HG03196 (cell line): ENCODE results near the gene ADAMTS12.

Experiments
- ATAC-seq: cut with Tn5 transposase; IDR thresholded peaks from one replicate; pipeline ENCODE4 v1.9.1; 2021; ENCODE audit not compliant: unreplicated experiment

The ADAMTS12 gene

DNA sequence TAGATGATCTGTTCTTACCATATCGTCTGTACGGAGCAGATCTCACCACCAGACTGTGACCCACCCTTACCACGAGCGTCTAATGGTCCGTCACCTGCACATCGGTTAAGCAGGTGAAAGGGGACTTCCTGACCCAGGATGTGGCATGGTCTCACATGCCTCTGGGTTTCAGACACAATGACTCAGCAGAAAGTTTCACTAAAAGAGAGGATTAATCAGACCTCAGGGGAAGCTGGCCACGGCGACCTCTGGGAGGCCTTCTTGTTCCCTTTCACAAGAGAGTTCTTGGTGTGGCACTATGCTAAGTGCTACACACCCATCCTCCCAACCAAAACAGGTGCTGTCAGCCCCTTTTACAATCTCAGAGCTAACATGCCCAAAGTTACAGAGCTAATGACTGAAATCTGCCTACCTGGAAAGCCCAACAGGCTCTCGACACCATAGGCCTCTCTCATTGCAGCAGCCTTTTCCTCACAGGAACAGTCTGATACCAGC lies 41.6 kb downstream of the ADAMTS12 start:
- ATAC-seq = peak; percentile 94

DNA sequence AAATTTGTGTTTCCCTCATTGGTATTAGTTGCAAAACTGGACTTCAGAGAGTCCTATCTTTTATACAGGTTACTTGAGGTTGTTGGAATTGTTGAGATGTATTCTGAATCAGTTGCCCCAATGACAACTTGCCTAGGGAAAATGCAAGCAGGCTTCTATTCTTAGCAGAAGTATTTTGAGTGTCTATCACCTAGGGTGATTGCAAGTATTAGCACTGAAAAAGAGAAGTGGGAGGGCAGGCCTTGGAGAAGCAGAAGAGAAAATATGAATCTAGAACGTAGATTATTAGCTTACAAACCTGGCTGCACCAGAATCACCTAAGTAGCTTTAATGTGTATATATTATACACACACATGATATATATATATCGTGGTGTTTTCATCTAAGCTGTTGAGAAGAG lies 43.2 kb downstream of the ADAMTS12 start:
- ATAC-seq = no peak

DNA sequence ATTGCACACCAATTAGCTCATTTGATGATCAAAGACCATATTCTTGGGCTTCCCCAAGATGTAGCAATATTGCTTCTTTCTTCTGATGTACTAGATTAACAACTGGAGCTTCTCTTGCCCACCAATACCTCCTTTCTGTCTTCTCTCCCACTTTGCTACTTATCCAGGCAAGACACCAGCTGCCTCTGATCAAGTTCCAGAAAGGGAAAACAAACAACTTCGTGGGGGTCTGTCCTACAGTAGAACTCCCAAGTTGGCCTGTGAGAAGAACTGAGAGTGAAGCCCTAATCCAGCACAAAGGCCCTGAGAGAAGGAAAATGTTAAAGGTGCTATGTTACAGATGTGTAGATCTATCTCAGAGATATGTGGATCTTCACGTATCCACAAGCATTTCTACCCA lies 44.9 kb downstream of the ADAMTS12 start:
- ATAC-seq = no peak

DNA sequence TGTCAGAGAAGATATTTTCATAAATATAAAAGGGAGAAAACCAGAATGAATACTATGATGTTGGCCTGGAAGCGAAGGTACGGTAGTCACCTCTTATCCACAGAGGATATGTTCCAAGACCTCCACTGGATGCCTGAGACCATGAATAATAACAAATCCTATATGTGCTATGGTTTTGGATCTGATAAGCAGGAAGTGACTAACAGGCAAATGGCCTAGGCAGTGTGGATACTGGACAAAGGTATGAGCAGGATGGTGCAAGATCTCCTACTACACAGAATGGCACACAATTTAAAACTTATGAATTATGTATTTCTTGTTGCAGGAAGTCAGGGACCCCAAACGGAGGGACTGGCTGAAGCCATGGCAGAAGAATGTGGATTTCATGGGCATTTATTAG lies 48.2 kb downstream of the ADAMTS12 start:
- ATAC-seq = no peak

DNA sequence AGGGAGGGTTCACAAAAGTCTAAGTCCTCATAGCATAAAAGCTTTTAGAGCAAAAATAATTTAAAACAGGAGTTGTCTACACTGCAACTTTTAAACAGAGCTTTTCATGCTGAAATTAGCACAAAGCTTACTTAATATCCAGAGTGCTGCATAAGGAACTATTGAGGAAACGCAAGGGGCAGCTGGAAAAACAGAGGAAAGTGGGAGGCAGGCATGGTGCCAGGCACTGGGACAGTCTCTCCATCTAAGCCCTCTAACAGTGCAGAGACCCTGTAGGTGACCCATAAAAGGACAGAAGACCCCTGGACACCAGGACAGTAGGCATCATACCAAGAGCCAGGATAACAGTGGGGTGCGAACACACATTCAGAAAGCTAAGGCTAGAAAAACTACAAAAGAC lies 49.3 kb downstream of the ADAMTS12 start:
- ATAC-seq = no peak

DNA sequence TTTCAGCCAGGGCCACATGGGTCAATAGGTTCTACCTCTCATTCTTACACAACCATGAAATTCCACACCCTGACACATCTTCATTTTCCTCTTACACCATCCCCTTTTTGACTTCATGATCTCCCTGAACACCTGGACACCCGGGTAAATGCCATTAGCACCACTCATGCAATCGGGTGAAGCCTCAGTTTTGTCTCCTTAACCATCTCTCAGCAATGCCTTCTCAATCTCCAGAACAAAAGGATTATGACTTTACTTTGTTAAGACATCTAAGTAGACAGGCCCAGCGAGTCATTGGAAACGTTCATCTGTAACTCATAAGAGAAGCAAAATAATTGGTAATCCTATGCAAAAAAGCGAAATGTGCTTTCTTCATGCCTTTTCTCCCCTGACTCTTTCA lies 49.9 kb downstream of the ADAMTS12 start:
- ATAC-seq = no peak

DNA sequence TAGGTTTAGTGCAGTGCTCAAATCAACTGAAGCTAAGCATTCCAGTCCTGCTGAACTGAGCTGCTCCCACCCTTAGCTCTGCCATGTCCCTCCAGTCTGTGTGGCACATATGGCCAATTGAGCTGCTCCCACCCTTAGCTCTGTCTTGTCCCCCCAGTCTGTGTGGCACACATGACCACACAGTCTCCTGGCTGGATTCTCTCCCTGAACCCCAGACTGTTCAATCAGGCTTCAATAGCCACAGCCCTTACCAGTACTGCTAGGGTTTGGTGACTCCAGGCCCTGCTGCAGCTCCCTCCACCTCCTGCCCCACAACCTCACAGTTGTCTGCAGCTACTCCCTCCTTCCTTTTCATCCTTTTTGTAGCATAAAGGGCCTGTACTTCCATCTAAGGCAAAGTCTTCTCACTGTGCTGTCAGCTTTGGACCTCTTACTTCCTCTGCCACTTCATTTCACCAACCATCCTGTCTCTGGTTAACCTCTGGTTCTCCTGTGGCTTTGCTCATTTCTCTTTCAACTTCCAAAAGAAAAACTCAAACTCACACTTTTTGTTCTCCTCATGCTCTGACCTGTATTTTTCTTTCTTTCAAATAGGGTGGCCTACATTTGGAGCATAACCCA lies 50.8 kb downstream of the ADAMTS12 start:
- ATAC-seq = peak; percentile 79

DNA sequence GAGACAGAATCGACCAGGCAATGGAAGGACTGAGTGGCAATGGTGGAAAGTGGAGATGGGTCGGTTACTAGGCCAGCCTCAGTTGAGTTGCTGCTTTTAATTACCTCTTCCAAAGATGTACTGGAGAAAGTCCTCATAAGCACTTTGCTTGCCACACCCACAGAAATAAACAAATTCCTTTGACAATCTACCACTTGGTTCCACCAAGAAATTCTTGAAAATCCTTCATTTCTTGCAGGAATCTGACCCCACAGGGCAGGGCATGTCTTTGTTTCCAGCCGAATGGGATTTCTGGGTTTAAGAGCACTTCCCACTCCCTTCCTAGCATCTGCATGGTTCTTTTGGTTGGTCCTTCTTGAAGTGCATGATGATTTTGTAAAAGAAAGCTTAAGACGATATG lies 54.5 kb downstream of the ADAMTS12 start:
- ATAC-seq = no peak

DNA sequence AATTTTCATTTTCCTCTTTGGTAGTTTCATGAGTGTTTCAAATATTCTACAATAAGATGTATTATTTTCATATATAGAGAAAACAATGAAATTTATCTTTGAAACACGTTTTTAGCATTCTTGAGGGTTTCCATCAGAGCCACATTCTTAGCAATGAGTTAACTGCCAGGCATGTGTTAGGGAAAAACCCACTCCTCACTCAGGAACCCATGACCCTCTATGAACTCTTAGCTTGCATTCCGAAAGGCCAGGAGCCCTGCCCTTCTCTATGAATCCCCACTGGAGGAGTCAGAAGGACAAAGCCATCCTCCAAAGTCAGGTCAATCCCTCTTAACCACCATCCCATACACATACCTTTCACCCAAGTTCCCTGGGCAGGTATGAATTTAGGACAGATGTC lies 57.5 kb downstream of the ADAMTS12 start:
- ATAC-seq = no peak

DNA sequence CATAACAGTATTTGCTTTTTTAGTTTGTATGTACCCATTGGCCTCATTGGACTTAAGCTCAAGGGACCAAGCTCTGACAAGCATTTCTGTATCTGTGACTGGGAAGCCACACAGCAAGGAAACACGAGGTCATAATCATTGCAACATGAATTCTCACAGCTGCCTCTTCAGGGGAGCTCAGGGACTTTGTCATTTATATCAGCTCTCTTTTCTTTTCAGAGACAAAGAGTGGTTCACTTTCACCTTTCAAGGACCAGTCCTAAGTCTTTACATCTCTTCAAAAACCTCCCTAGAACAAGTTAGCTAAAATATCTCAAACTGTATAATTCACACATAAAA lies 58.6 kb downstream of the ADAMTS12 start:
- no peak for ATAC-seq

DNA sequence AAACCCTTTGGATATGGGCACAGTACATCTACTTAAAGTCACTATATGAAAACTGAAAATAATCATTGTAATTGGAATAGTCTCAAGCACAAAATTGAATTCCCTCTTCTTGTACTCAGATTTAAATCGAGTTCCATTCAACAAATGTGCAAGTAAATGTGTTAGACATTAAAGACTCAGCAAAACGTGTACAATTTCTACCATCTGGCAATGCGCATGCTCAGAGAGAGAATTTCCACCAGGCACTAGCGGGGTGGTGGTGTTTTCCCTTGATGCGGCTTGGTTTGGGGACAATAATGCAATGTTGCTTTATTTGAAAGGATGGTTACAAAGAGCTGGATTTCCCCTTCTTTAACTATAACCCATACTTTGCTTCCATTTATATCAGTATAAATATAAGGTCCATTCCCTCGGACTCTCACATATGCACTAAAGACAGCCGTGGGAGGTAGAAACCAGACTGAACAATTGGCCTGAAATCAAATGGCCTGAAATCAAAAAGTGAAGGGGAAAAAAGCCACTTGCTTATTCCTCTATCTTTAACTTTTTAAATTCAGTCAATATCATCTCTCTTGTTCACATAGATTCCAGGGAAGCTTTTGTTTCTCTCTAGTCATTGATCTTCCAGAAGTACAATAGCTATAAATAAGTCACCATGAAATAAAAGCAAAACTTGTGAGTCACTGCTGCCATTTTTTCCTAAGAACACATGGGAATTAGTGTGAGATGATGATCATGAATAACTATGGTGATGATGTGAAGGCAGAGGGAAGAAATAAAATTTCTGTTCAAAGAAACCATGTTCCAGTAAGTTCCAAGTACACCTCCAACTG lies 59.2 kb downstream of the ADAMTS12 start:
- ATAC-seq = no peak

DNA sequence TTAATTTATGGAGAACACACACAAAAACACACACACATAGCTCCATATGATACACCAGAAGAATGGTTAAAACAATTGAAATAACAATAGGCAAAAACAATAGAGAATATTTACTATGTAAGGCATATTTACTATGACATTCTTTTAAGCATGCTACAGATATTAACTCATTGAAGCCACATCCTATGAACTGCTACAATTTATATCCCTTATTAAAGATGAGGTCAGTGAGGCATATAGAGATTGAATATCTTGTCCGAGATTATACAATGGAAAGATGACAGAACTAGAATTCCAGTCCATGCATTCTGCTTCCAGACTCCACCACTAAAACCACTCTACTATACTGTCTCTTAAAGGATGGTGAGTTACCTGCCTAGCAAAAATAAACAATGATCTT lies 60.7 kb downstream of the ADAMTS12 start:
- no peak for ATAC-seq

DNA sequence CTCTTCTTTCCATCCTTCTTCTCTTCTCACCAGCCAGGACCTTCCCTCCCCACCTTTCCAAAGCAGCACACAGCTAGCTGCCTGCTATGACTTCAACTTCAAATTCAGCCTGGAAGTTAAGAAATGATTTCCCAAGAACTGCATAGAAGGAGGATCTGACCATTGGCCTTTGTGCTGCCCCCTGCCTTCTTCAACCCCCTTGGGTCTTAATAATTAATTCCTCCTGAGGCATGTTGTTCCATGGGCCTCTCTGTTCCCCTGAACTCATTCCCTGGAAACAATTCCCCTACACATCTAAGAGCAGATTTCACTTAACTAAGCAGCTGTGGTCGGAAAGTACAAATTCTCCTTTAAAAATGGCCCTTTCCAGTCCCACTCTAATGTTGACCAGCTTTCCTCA lies 62.4 kb downstream of the ADAMTS12 start:
- ATAC-seq = no peak

DNA sequence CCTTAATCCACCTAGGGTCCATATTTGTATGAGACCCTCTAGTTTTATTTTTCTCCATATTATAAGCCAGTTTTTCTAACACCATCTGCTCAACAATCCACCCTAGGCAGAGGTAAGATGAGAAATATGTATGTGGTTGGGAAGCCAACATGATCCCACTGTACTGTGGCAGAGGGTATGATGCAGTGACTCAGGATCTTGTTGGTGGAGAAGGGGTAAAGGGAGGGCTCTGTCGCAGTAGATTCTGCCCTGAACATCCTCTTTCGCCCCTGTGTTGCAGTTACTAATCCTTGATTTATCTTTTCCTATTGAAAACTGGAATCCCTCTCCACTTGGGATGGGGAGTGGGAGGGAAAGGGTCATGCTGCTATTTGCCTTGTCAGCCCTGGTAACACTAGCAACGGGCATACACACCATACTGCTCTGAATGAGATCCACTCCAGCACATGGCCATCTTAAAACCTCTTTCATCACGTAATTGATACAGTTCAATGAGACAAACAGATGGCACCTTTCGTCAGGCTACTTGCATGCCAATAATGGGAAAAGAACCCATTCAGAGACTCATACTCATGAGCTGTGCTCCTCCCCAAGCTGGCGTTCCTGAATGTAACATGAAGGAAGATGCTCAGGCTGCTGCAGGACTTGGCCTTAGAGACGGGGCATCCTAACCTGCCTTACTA lies 63.0 kb downstream of the ADAMTS12 start:
- ATAC-seq = no peak

DNA sequence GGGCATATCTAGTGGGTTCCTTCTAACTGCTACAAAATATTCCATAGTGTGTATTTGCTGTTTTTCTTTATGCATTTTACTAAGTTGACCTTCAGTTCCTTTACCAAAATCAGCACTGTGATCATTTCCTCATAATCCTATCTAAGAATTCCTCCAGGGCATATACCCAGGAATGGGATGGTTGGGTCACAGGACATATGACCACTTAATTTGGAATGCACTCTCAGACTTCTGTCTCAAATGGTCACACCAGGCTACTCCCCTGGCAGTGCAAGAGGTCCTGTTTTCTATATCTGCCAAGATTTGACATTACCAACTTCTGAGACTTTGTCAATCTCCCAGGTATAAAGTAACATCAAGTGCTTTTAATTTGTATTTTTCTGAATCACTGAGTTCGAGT lies 63.9 kb downstream of the ADAMTS12 start:
- no peak for ATAC-seq

DNA sequence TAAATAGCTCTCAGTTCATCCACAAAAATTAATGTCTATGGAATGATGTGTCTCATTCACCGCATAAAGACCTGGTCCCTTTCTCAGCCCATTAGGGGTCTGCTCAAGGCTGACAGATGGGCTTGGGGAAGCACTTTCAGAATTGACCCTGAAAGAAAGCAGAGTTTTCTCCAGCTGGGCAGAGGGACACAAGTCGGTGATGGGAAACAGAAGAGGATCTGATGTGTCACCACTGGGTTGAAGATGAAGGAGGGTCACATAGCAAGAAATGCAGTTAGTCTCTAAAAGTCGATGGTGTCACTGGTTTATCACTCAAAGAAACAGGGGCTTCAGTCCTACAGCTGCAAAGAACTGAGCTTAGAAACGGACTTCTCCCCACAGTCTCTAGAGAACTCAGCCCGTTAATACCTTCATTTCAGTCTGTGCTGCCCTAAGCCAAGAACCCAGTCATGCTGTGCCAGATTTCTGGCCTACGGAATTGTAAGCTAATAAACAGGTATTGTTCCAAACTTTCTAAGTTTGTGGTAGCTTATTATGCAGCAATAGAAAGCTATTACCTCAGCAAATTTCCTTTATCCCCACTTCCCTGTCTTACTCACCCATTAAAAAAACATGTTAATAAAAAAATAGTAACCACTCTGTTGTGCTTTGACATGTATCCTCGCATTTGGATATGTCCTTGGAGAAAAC lies 64.6 kb downstream of the ADAMTS12 start:
- ATAC-seq = no peak

DNA sequence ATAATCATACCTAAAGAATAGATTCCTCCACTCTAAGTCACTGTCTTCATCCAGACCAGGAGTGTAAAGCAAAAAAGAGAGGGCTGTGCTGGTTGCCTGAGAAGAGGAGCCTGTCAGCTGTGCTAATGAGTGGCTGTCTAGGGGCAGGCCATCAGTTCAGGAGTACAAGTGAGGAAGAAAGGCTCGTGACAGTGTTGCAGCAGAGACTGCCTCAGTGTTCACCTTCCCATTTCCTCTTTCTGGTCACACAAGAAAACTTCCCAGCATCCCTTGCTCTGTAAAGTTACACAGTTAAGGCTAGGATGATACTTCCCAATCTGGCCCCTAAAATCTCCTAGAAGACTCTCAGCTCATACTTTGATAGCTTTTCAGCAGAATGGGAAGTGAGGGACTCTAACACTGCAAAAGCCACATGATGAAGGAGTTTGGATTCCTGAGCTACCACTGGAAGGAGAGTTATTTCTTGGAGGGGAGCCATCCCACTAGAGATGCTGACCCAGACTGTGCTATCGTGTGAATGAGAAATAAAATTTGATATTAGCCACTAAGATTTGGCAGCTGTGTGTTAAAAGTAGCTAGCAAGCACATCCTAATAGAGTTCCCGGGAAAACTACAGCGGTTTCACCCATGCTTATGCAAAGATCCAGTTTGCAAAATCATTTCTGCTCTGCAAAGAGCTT lies 67.1 kb downstream of the ADAMTS12 start:
- ATAC-seq = no peak

DNA sequence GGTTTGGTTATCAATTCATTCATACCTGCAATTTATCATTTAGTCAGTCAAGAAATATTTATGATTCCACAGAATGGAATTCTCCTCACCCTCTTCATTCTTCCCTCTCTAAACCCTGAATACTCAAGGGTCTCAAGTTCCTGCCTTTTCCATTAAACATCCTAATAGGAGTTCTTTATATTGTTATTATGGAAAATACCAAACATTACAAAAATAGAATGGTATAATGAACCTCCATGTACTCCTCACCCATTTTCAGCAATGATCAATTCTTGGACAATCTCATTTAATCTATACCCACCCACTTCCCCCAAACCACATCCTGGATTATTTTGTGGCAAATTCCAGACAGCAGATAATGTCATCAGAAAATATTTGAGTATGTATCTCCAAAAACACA lies 74.5 kb downstream of the ADAMTS12 start:
- no peak for ATAC-seq

DNA sequence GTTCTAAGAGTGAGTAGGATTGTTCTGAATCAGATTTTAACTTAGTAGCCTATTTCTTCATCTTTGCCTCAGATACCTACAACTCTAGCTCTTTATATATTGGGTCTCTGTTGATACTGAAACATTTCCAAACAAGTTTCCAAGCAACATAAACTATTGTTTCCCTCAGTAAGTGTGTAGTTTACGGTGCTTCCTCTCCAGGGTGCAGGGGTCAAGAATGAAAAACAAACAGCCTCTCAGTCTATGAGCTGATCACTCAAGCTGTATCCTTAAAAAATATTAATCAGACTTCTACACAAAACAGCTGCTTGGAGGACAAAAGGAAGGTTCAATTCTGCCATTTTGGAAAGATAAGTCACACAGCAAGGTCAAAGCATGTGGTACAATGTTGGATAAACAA lies 75.0 kb downstream of the ADAMTS12 start:
- ATAC-seq = no peak

DNA sequence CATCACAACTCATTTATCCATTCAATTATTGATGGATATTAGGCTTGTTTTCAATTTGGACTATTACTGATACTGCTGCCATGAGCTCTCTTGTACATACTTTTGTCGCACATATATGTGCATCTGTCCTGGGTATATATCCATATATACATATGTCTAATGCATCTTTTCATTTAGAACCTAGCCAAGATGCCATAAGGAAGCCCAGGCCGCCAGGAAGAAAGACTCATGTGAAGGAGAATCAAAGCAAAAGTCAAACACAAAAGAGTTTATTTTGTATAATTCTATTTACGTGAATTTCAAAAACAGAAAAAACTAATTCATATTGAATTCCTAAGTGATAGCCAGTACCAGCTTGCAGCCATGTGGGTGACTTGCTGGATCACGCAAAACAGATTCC lies 79.0 kb downstream of the ADAMTS12 start:
- ATAC-seq = no peak

DNA sequence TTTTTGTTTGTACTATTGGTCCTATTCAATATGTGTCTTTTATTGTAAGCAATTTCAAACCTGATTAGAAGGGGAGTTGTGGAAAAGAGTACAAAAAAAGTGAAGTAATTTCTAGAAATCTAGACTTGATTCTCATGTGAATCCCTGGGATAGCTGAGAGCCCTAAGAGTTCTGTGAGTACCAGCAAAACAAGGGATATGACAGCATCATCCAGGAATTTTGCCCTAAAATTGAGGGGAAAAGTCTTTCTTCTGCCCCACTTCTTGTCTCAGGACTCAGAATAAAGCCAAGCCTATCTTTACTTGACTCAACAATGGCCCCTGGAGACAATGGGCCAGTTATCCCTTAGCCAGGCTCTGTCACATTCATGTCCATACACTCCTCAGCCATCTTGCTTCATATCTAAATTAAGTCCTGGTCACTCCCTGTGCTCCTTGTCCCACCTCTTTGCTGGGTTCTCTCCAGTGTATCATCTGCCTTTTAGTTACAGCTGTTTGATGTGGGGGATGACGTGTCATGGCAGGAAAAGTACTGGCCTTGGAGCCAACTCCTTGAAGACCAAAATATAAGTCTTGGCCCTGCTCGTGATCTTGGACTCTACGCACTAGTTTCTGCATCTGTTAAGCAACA lies 81.2 kb downstream of the ADAMTS12 start:
- no peak for ATAC-seq
